Sciatic nerve (tissue), 2 donors: Measurements from ENCODE around the gene DNMT3A. TPM values are rescaled to one million over a fixed set of nuclear protein-coding genes. Genes with fewer than 3 reads are reported as not detected.
A peak's percentile ranks its signal among the peaks of the same experiment; 100 is the strongest.

Source experiments
- ATAC-seq: fragments of 200-7000 bp; cut with Tn5 transposase; one replicate; pipeline ENCODE4 v1.9.1; 2020; ENCODE audit warnings: mild to moderate bottlenecking, moderate library complexity
- DNase-seq: peaks from one replicate; pipeline ENCODE4 v3.0.0-alpha.2; 2020; ENCODE audit warnings: low spot score
- intact Hi-C: fragments of 100-400 bp; cut with DNase I; formaldehyde crosslinking; loops from one replicate; pipeline ENCODE4 v1.14.2; 2022
- total RNA-seq: library from RNA; stranded (reverse); fragmentation: NEBNext Ultra II Directional; extraction: Animal tissue kit (Norgen Biotek cat#: 25700); gene quantifications from one replicate; pipeline ENCODE4 v1.2.1, GENCODE V29; 2021
- donor health status: DM: no; HTN: no; CAD: no.
- donor health status: DM: no; HTN: no; CAD: no.

Gene DNMT3A
- total RNA-seq, 1 donor from 2014 or later, result 35.0 TPM

- ATAC-seq, result peak; percentile 62
- intact Hi-C loops, result no loop called here
- DNase-seq, result peak; percentile 78
These were observed 89.2 kb downstream of the DNMT3A start for GRCh38 chr2:25252291-25253152.

- no peak for DNase-seq
- intact Hi-C loops, result no loop called here
These were observed 90.1 kb downstream of the DNMT3A start for GRCh38 chr2:25251422-25252273.

GRCh38 chr2:25251071-25251421, 90.7 kb downstream of the DNMT3A start:
- intact Hi-C loops, result no loop called here
- peak; percentile 18 for ATAC-seq
- no peak for DNase-seq

More at GRCh38 chr2:25251422-25252273, 90.1 kb downstream of the DNMT3A start:
- peak; percentile 64 for ATAC-seq

- no peak for DNase-seq
- ATAC-seq, result no peak
- intact Hi-C loops, result no loop called here
These were observed 91.2 kb downstream of the DNMT3A start for GRCh38 chr2:25250331-25251070.

- DNase-seq, result no peak
- ATAC-seq, result no peak
- intact Hi-C loops, result no loop called here
These were observed 91.9 kb downstream of the DNMT3A start for GRCh38 chr2:25249785-25250184.

DNA sequence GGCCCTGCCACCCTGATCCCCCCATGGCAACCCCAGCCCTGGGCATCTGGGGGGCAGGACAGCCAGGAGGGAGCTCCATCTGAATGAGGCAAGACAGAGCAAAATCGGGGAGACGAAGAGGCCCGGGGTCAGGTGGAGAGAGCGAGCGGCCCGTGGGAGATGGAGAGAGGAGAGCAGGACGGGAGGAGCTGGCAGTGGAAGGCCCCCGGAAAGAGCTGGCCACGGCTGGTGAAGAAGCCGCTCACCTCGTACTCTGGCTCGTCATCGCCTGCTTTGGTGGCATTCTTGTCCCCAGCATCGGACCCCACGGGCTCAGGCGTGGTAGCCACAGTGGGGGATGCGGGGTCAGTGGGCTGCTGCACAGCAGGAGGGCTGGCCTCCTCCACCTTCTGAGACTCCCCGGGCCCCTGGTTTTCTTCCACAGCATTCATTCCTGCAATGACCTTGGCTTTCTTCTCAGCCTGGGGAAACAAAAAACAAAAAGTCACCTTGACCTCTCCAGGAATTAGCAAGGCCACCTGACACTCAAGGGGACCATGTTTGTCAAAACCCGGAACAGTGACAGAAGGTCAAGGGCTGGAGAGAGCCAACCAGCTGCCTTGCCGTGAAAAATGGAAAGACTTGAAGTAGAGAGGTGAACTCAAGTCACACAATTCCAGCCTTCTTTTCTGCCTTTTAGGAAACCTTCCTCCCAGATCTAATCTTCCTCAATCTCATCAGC, 93.8 kb downstream of the DNMT3A start:
- intact Hi-C loops, result no loop called here
- DNase-seq, result no peak
- ATAC-seq, result no peak

DNA sequence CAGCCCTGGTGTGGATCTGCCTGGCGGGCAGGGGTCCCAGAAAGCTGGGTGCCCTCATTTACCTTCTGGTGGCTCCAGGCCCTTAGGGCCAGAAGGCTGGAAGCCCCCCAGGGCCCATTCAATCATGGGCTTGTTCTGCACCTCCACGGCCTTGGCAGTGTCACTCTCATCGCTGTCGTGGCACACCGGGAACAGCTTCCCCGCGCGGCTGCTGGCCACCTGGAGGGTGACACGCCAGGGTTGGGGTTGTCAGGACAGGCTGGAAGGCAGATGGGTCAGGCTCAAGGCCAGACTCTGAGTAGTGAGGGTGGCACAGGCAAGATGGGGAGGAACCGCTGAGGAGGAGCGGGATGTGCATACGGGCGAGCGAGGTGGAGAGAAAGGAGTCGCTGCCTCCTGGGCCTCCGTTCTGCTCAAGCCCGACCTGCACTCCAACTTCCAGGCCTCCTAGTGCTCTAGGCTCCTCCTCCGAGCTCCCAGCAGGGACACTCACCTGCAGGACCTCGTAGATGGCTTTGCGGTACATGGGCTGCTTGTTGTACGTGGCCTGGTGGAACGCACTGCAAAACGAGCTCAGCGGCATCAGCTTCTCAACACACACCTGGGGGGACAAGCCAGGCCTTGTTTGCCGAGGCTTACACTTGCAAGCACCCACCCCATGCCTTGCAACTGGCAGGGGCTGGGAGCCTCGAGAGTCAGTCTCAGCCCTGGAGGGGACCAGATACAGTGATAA, 95.0 kb downstream of the DNMT3A start:
- intact Hi-C loops, result no loop called here
- ATAC-seq, result no peak
- DNase-seq, result no peak

DNA sequence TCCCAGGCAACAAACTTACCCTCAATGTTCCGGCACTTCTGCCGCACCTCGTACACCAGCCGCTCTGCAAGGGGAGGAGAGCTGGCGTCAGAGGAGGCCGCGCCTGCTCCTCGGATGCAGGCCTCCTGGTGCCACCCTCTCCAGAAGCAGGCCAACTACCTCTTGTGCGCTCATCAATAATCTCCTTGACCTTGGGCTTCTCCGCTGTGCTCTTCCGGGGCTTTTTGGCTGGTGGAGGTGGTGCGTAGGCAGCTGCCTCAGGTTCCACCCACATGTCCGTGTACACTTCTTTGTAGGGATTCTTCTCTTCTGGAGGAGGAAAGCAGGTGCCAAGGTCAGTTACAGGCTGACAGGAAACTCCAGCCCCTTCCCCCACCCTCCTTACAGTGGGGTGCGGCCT, 95.7 kb downstream of the DNMT3A start:
- DNase-seq (no peak), ATAC-seq (no peak)
- intact Hi-C loops, result no loop called here

DNA sequence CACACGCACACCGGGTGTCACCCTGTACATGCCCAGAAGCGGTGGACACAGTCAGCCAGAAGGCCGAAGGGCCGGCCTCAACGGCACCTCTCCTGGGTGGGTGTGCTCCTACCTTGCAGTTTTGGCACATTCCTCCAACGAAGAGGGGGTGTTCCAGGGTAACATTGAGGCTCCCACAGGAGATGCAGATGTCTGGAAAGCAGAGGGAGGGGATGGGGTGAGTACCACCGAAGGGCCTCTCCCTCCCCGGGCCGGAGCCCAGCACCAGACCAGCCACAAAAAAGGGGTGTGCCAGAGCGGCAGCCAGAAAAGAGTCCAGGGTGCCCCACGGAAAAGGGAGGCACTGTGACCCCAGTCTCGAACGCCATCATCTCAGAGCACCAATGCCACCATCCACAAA, 96.6 kb downstream of the DNMT3A start:
- ATAC-seq (no peak), DNase-seq (no peak)
- intact Hi-C loops, result no loop called here

DNA sequence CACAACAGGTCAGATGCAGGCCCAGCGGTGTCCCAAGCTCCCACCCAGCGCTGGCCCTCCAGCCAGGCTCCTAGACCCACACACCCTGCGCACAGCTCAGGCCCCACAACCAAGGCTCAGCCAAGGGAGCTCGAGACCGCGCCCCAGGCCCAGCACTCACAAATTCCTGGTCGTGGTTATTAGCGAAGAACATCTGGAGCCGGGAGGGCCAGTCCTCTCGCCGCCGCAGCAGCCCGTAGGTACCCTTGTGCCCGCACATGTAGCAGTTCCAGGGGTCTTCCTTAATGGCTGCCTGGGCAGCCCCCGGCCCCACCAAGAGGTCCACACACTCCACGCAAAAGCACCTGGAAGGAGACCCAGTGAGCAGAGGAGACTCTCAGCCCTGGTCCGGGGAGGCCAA, 97.7 kb downstream of the DNMT3A start:
- ATAC-seq, result no peak
- no peak for DNase-seq
- intact Hi-C loops, result no loop called here

DNA sequence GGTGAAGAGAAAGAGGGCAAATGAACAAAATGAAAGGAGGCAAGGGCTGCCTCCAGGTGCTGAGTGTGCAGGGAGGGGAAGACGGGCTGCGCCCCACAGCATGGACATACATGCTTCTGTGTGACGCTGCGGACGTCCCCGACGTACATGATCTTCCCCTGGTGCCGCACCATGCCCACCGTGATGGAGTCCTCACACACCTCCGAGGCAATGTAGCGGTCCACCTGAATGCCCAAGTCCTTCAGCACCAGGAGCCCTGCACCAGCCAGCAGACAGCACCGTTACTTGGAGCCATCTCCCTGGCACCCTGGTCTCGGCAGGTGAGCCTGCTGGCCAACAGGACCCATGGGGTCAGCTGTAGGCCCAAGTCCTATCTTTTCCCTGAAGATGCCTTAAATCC, 100.3 kb downstream of the DNMT3A start:
- DNase-seq, result no peak
- intact Hi-C loops, result no loop called here
- no peak for ATAC-seq

GRCh38 chr2:25240636-25241035, 101.1 kb downstream of the DNMT3A start:
- DNase-seq, result no peak
- intact Hi-C loops, result no loop called here
- no peak for ATAC-seq

DNA sequence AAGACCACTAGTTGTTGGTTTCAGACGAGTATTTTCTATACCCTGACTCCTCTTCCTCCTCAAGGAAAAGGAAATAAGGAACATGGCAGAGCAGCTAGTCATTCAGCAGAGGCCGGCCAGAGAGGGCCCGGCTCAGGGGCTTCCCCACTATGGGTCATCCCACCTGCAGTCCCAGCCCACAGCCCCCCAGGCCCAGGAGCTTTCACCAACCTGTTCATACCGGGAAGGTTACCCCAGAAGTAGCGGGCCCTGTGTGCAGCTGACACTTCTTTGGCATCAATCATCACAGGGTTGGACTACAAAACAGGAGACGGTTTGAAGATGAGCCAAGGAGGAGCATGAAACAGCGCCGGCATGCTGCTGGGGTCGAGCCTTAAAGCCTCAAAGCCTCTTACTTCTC, 102.8 kb downstream of the DNMT3A start:
- intact Hi-C loops, result no loop called here
- ATAC-seq (no peak), DNase-seq (no peak)

DNA sequence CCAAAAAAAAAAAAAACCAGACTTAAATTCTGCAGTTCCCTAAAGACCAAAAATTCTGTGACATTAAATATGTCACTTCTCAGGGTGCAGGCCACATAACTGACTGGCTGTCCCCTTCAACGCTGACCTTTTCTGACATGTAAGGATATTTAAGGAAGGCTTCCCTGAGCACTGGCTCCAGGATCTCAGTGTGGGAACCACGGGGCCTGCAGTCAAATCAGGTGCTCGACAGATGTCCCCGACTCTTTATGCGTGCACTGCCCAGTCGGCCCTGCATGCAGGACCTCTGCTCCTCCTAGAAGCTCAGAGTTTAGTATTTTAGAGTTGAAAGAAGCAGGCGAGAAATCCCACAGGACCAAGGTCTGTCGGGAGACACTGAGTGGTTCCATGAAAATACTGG, 104.0 kb downstream of the DNMT3A start:
- no peak for DNase-seq
- intact Hi-C loops, result no loop called here
- no peak for ATAC-seq

GRCh38 chr2:25236736-25237135, 105.0 kb downstream of the DNMT3A start:
- ATAC-seq (no peak), DNase-seq (no peak)
- intact Hi-C loops, result no loop called here

DNA sequence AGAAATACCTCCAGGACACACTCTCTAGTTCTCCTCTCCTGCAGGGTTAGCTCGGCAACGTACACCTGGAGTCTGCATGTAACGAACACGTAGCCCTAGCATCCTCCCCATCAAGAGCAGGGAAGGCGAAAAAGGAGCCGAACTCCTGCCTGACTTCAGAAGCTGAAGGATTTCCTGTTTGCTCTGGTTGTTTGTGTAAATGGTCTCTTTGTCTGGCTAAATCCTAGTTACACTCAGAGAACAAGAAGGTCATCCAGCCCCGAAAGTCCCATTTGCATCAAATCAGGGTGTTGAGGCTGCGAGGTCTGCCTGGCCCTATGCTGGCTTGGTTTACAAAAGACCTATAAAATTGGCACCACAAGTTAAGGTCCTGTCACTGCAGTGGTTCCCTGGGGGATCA, 107.0 kb downstream of the DNMT3A start:
- peak; percentile 44 for ATAC-seq
- DNase-seq, result no peak
- intact Hi-C loops, result no loop called here

- intact Hi-C loops, result no loop called here
- ATAC-seq (peak; percentile 28), DNase-seq (no peak)
These were observed 107.7 kb downstream of the DNMT3A start for GRCh38 chr2:25233916-25234605.
